Neural progenitor cell (in vitro differentiated cells): ENCODE results near the gene MACC1. TPM values are rescaled to one million over a fixed set of nuclear protein-coding genes. Genes with fewer than 3 reads are reported as not detected.

Experiments
- DNase-seq: peaks from one replicate; pipeline ENCODE4 v3.0.0-alpha.2; 2016; ENCODE audit warnings: low spot score
- H2AFZ ChIP-seq: fragments of 200-600 bp; sonication (generic); replicated peaks from 2 replicates; pipeline ENCODE4 v1.6.1; 2016; ENCODE audit warnings: antibody characterized with exemption
- H3F3A ChIP-seq: fragments of 200-600 bp; sonication (generic); 2 replicates; pipeline ENCODE4 v1.6.1; 2016; ENCODE audit warnings: antibody characterized with exemption, low read depth
- H3K27ac ChIP-seq: fragments of 200-600 bp; sonication (generic); 2 replicates; pipeline ENCODE4 v1.5.1; 2016; ENCODE audit warnings: mild to moderate bottlenecking
- H3K27me3 ChIP-seq: fragments of 200-600 bp; sonication (generic); 2 replicates; pipeline ENCODE4 v1.6.1; 2016; ENCODE audit warnings: mild to moderate bottlenecking, moderate library complexity
- H3K36me3 ChIP-seq: fragments of 200-600 bp; sonication (generic); 2 replicates; pipeline ENCODE4 v1.5.1; 2016
- H3K4me1 ChIP-seq: fragments of 200-600 bp; sonication (generic); 2 replicates; pipeline ENCODE4 v1.6.1; 2016; ENCODE audit warnings: mixed run types
- H3K4me2 ChIP-seq: fragments of 200-600 bp; sonication (generic); 2 replicates; pipeline ENCODE4 v1.6.1; 2016
- H3K4me3 ChIP-seq: fragments of 200-600 bp; sonication (generic); 2 replicates; pipeline ENCODE4 v1.5.1; 2016
- H3K79me2 ChIP-seq: fragments of 200-600 bp; sonication (generic); 2 replicates; pipeline ENCODE4 v1.6.1; 2016; ENCODE audit warnings: low read depth
- H3K9ac ChIP-seq: fragments of 200-600 bp; sonication (generic); 2 replicates; pipeline ENCODE4 v1.6.1; 2016
- H3K9me3 ChIP-seq: fragments of 200-600 bp; sonication (generic); 2 replicates; pipeline ENCODE4 v1.5.1; 2016; ENCODE audit warnings: low read depth
- H4K20me1 ChIP-seq: fragments of 200-600 bp; sonication (generic); 2 replicates; pipeline ENCODE4 v1.6.1; 2016; ENCODE audit warnings: low read depth
- H3K27ac Mint-ChIP-seq: 3 replicates; pipeline ENCODE4 v1.8.0; 2021; ENCODE audit warnings: mixed read lengths
- H3K27me3 Mint-ChIP-seq: 2 replicates; pipeline ENCODE4 v1.8.0; 2022; ENCODE audit warnings: low read depth, mild to moderate bottlenecking, inconsistent platforms, moderate library complexity, mixed read lengths; ENCODE audit not compliant: insufficient read depth
- H3K36me3 Mint-ChIP-seq: 3 replicates; pipeline ENCODE4 v1.8.0; 2021; ENCODE audit warnings: mixed read lengths
- H3K4me1 Mint-ChIP-seq: 3 replicates; pipeline ENCODE4 v1.8.0; 2021; ENCODE audit warnings: mixed read lengths
- H3K4me3 Mint-ChIP-seq: 3 replicates; pipeline ENCODE4 v1.8.0; 2021; ENCODE audit warnings: mild to moderate bottlenecking, moderate library complexity, mixed read lengths
- H3K9me3 Mint-ChIP-seq: 3 replicates; pipeline ENCODE4 v1.8.0; 2020; ENCODE audit warnings: mixed read lengths
- EZH2 ChIP-seq: fragments of 200-600 bp; sonication (generic); IDR thresholded peaks from 2 replicates; pipeline ENCODE4 v1.6.1; 2017; ENCODE audit warnings: antibody characterized with exemption, mild to moderate bottlenecking, moderate library complexity
- EZH2phosphoT487 ChIP-seq: fragments of 200-600 bp; sonication (generic); IDR thresholded peaks from 2 replicates; pipeline ENCODE4 v1.6.1; 2017; ENCODE audit warnings: antibody characterized with exemption
- total RNA-seq: library from RNA; depleted of rRNA; stranded (reverse); fragments of >200 nt; gene quantifications from 2 replicates; pipeline ENCODE4 v1.2.3, GENCODE V29; 2015; ENCODE audit warnings: low replicate concordance
- TF ChIP-seq, protein P1 (sequence below): fragments of 200-600 bp; sonication (generic); IDR thresholded peaks from 2 replicates; pipeline ENCODE4 v1.5.1; 2017; ENCODE audit warnings: antibody characterized with exemption, mild to moderate bottlenecking

MACC1 gene
- total RNA-seq, 1 donor from 2014 or later: 7.2 TPM

DNA sequence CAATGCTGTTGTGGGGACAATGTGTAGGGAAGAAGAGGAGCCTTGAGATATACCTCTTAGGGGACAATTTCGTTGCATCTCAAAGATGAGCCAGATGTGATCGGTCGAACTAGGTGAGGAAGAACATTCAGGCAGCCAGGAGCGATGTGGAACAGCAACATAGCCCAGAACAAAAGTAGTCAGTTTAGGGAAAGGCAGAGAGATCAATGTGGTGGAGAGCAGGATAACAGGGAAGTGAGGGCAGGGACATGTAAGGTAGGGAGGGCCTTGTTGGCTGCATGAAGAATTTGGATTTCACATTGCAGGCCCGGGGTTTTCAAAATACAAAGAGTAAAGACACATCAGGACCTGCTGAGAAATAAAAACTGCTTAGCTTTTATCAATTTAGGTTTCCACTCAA is 29.1 kb upstream of the MACC1 start:
- no peak overlapping the region for H2AFZ ChIP-seq
- H3K79me2 ChIP-seq: no peaks in the 10 kb centered on the region
- H3K4me2 ChIP-seq: no peak overlapping the region
- no peak for DNase-seq
- H3K9ac ChIP-seq: no peak overlapping the region
- no peaks in the 10 kb centered on the region for H4K20me1 ChIP-seq
- Mint-ChIP-seq H3K27ac (no peak overlapping the region), H3K9me3 (no peaks in the 10 kb centered on the region), H3K27me3 (no peaks in the 10 kb centered on the region), H3K4me1 (peaks cover 36% of the 10 kb centered on the region), H3K4me3 (no peak overlapping the region), H3K36me3 (no peaks in the 10 kb centered on the region)
- H3K9me3 ChIP-seq: no peaks in the 10 kb centered on the region
- H3F3A ChIP-seq: no peaks in the 10 kb centered on the region
- no peak overlapping the region for H3K4me3 ChIP-seq
- no peaks in the 10 kb centered on the region for H3K4me1 ChIP-seq
- H3K27ac ChIP-seq: no peak overlapping the region
- H3K27me3 ChIP-seq: no peaks in the 10 kb centered on the region
- no peak for TF ChIP-seq EZH2
- H3K36me3 ChIP-seq: no peaks in the 10 kb centered on the region

DNA sequence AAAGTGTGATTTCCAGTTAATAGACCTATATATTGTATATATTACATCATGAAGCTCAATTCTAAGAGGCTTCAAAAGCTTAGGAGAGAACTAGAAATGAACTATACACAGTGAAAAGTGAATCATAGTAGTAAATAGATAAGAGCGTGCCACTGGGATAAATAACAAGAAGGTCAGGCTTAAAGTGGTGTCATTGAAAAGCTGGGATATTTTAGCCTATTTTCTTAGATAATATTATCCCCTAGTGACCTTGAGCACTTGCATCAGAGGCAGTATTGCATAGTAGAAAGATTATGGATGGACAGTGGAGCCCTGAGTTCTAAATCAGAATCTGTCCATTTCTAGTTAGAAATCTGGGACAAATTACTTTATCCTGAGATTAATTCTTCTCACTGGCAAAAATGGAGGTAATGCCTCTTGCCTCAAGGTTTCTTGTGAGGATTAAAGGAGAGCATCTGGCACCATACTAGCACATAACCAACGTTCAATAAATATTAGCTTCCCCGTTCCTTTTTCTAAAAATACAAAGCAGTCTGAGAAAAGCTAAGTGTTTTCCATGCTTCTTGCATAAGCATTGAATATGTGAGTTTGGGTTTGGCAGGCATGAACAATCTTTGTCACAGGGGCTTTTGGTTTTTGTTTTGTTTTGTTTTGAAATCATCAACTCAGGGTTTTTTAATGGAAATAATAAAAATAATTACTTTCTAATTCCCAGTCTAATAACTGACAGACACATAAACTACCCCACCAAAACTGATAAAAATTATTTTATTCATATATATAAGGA is 27.3 kb upstream of the MACC1 start:
- H3K79me2 ChIP-seq: no peaks in the 10 kb centered on the region
- TF ChIP-seq EZH2phosphoT487 (no peak), EZH2 (no peak)
- TF ChIP-seq, protein P1, sequence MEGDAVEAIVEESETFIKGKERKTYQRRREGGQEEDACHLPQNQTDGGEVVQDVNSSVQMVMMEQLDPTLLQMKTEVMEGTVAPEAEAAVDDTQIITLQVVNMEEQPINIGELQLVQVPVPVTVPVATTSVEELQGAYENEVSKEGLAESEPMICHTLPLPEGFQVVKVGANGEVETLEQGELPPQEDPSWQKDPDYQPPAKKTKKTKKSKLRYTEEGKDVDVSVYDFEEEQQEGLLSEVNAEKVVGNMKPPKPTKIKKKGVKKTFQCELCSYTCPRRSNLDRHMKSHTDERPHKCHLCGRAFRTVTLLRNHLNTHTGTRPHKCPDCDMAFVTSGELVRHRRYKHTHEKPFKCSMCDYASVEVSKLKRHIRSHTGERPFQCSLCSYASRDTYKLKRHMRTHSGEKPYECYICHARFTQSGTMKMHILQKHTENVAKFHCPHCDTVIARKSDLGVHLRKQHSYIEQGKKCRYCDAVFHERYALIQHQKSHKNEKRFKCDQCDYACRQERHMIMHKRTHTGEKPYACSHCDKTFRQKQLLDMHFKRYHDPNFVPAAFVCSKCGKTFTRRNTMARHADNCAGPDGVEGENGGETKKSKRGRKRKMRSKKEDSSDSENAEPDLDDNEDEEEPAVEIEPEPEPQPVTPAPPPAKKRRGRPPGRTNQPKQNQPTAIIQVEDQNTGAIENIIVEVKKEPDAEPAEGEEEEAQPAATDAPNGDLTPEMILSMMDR: no peak
- no peak overlapping the region for H3K27ac Mint-ChIP-seq

DNA sequence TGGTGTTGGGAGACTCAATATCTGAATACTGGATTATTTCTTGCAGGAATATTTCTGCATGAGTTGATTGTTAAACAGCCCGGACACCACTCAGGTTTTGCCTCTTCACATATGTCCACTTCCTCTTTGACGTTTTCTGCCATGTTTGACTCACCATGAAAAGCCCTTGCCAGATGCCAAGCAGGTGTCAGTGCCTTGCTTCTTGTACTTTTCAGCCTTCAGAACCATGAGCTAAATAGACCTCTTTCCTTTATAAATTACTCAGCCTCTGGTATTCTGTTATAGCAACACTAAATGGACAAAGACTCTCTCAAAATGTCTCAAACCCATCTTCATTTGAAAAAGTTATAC is 24.7 kb upstream of the MACC1 start:
- no peaks in the 10 kb centered on the region for H3K36me3 ChIP-seq
- DNase-seq: no peak
- H3K79me2 ChIP-seq: no peaks in the 10 kb centered on the region
- H3K9ac ChIP-seq: no peak overlapping the region
- peaks cover 30% of the 10 kb centered on the region for H3K4me1 Mint-ChIP-seq
- no peak overlapping the region for H2AFZ ChIP-seq
- H3K4me2 ChIP-seq: no peak overlapping the region
- no peaks in the 10 kb centered on the region for H3F3A ChIP-seq
- H3K4me1 ChIP-seq: no peaks in the 10 kb centered on the region
- H3K9me3 Mint-ChIP-seq: peaks cover 2% of the 10 kb centered on the region
- H4K20me1 ChIP-seq: no peaks in the 10 kb centered on the region
- H3K27me3 ChIP-seq: no peaks in the 10 kb centered on the region
- H3K27ac ChIP-seq: no peak overlapping the region
- no peak overlapping the region for H3K4me3 Mint-ChIP-seq
- TF ChIP-seq, protein P1: no peak
- H3K27ac Mint-ChIP-seq: no peak overlapping the region
- no peak overlapping the region for H3K4me3 ChIP-seq
- H3K36me3 Mint-ChIP-seq: no peaks in the 10 kb centered on the region
- H3K27me3 Mint-ChIP-seq: peaks cover 2% of the 10 kb centered on the region
- H3K9me3 ChIP-seq: no peaks in the 10 kb centered on the region

More for the DNA sequence above, 27.3 kb upstream of the MACC1 start:
- Histone ChIP-seq H3K27ac (no peak overlapping the region), H3K4me3 (no peak overlapping the region), H4K20me1 (no peaks in the 10 kb centered on the region), H3K9ac (no peak overlapping the region), H3K4me1 (no peaks in the 10 kb centered on the region), H3F3A (no peaks in the 10 kb centered on the region), H3K36me3 (no peaks in the 10 kb centered on the region), H3K27me3 (no peaks in the 10 kb centered on the region), H3K9me3 (no peaks in the 10 kb centered on the region), H3K4me2 (no peak overlapping the region), H2AFZ (no peak overlapping the region)
- no peak overlapping the region for H3K4me3 Mint-ChIP-seq
- H3K9me3 Mint-ChIP-seq: peaks cover 2% of the 10 kb centered on the region
- H3K36me3 Mint-ChIP-seq: no peaks in the 10 kb centered on the region
- DNase-seq: no peak
- peaks cover 28% of the 10 kb centered on the region for H3K4me1 Mint-ChIP-seq
- H3K27me3 Mint-ChIP-seq: peaks cover 2% of the 10 kb centered on the region

DNA sequence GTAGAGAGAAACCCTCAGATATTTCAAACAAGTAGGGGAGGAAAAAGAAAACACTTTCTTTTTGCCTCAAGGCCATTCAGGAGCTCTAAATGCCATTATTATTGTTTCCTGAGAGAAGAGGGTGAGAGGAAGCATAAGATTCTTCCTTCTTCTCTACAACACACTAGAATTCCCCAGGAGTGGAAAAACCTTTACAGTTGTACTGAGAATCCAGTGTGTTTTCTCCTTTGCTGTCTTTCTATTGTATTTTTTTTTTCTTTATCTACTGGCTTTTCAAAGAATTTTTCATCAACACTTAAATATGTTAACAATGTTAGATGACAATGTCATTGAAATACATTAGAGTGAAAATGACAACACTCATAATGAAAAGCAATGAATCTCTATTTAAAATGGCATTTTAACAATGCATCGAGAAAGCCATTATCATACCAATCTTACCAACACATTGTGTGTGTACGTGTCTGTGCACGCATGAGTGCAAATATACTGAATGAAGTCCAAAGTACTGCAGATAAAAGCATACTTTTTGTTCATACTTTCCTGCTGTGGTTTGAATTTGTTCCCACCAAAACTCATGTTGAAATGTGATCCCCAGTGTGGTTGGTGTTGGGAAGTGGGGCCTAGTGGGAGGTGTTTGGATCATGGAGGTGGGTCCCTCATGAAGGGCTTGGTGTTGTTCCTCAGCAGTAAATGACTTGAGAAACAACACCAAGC is 24.2 kb upstream of the MACC1 start:
- Mint-ChIP-seq H3K36me3 (no peaks in the 10 kb centered on the region), H3K27me3 (peaks cover 2% of the 10 kb centered on the region), H3K9me3 (peaks cover 2% of the 10 kb centered on the region), H3K27ac (peak overlapping the region; percentile 85), H3K4me3 (no peak overlapping the region), H3K4me1 (peaks cover 33% of the 10 kb centered on the region)
- Histone ChIP-seq H2AFZ (no peak overlapping the region), H4K20me1 (no peaks in the 10 kb centered on the region), H3K36me3 (no peaks in the 10 kb centered on the region), H3K27ac (no peak overlapping the region), H3K9me3 (no peaks in the 10 kb centered on the region), H3K4me1 (no peaks in the 10 kb centered on the region), H3F3A (no peaks in the 10 kb centered on the region), H3K79me2 (no peaks in the 10 kb centered on the region), H3K4me2 (no peak overlapping the region), H3K27me3 (no peaks in the 10 kb centered on the region), H3K9ac (no peak overlapping the region), H3K4me3 (no peak overlapping the region)
- TF ChIP-seq, protein P1: no peak
- TF ChIP-seq EZH2: no peak
- DNase-seq: no peak
